Nephron progenitor cell (in vitro differentiated cells): ENCODE results near the gene CA7.

Experiments
- DNase-seq: peaks from one replicate; pipeline ENCODE4 v3.0.0; 2021
- H3K27ac Mint-ChIP-seq: 2 replicates; pipeline ENCODE4 v1.8.0; 2021; ENCODE audit warnings: mild to moderate bottlenecking, moderate library complexity, mixed read lengths
- H3K27me3 Mint-ChIP-seq: 2 replicates; pipeline ENCODE4 v1.8.0; 2021; ENCODE audit warnings: mild to moderate bottlenecking, low read depth, mixed read lengths; ENCODE audit not compliant: poor library complexity
- H3K36me3 Mint-ChIP-seq: 2 replicates; pipeline ENCODE4 v1.8.0; 2021; ENCODE audit warnings: low read depth, mixed read lengths
- H3K4me1 Mint-ChIP-seq: 2 replicates; pipeline ENCODE4 v1.8.0; 2021; ENCODE audit warnings: mixed read lengths
- H3K4me3 Mint-ChIP-seq: 2 replicates; pipeline ENCODE4 v1.8.0; 2021; ENCODE audit warnings: mild to moderate bottlenecking, moderate library complexity, mixed read lengths
- H3K9me3 Mint-ChIP-seq: 2 replicates; pipeline ENCODE4 v1.8.0; 2021; ENCODE audit warnings: mild to moderate bottlenecking, moderate library complexity, mixed read lengths
- CTCF ChIP-seq: fragments of 200-600 bp; sonication (generic); IDR thresholded peaks from 2 replicates; pipeline ENCODE4 v1.5.0; 2021; ENCODE audit warnings: antibody characterized with exemption

The CA7 gene

DNA sequence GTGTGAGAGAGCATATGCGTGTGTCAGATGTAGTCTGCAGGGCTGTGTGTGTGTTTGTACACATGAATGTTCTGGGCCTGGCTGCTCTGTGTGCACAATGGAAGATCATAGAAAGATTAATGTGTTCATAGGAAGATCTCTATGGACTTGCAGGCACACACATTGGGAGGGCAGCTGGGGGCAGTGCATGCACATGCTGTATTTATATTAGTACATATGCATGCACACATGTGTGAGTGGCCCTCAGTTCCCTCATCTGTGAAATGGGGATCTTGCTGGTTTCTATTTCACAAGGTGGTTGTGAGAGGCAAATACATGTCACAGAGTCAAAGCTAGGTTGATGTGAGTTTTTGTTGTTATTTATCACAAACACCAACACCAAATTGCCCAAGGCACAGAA, 2.1 kb downstream of the CA7 start:
- no peaks in the 10 kb centered on the region for H3K36me3 Mint-ChIP-seq
- H3K27ac Mint-ChIP-seq, result no peak overlapping the region
- H3K27me3 Mint-ChIP-seq, result peaks cover 74% of the 10 kb centered on the region
- no peaks in the 10 kb centered on the region for H3K9me3 Mint-ChIP-seq
- no peak for DNase-seq
- H3K4me1 Mint-ChIP-seq, result peaks cover 5% of the 10 kb centered on the region
- no peak overlapping the region for H3K4me3 Mint-ChIP-seq
- no peak for TF ChIP-seq CTCF

DNA sequence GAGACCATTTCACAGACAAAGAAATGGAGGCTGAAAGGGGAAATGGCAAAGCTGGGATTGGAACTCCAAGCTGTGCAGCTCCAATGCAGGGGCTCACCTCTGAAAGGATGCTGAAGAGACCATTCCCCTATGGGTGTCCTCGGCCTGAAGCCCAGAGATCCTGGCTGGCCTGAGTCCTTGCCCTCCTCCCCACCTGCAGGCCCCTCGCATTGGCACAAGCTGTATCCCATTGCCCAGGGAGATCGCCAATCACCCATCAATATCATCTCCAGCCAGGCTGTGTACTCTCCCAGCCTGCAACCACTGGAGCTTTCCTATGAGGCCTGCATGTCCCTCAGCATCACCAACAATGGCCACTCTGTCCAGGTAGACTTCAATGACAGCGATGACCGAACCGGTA, 2.6 kb downstream of the CA7 start:
- no peaks in the 10 kb centered on the region for H3K36me3 Mint-ChIP-seq
- H3K4me3 Mint-ChIP-seq, result no peak overlapping the region
- H3K9me3 Mint-ChIP-seq, result no peaks in the 10 kb centered on the region
- no peak for TF ChIP-seq CTCF
- H3K27ac Mint-ChIP-seq, result no peak overlapping the region
- DNase-seq, result no peak
- peaks cover 73% of the 10 kb centered on the region for H3K27me3 Mint-ChIP-seq
- H3K4me1 Mint-ChIP-seq, result peaks cover 5% of the 10 kb centered on the region

GRCh38 chr16:66847533-66848067, 3.4 kb downstream of the CA7 start:
- no peaks in the 10 kb centered on the region for H3K9me3 Mint-ChIP-seq
- H3K4me1 Mint-ChIP-seq, result peaks cover 5% of the 10 kb centered on the region
- no peak overlapping the region for H3K27ac Mint-ChIP-seq
- no peak overlapping the region for H3K4me3 Mint-ChIP-seq
- peaks cover 65% of the 10 kb centered on the region for H3K27me3 Mint-ChIP-seq
- no peak for TF ChIP-seq CTCF
- H3K36me3 Mint-ChIP-seq, result no peaks in the 10 kb centered on the region
- DNase-seq, result no peak

- Mint-ChIP-seq H3K27ac (no peak overlapping the region), H3K27me3 (peaks cover 59% of the 10 kb centered on the region), H3K9me3 (no peaks in the 10 kb centered on the region), H3K4me1 (peaks cover 5% of the 10 kb centered on the region), H3K4me3 (no peak overlapping the region), H3K36me3 (no peaks in the 10 kb centered on the region)
- DNase-seq, result no peak
- no peak for TF ChIP-seq CTCF
Observed at GRCh38 chr16:66848172-66848571, 4.0 kb downstream of the CA7 start.

GRCh38 chr16:66849021-66849420, 4.8 kb downstream of the CA7 start:
- Mint-ChIP-seq H3K9me3 (no peaks in the 10 kb centered on the region), H3K4me3 (no peak overlapping the region), H3K4me1 (peaks cover 5% of the 10 kb centered on the region), H3K27ac (no peak overlapping the region), H3K27me3 (peaks cover 51% of the 10 kb centered on the region), H3K36me3 (no peaks in the 10 kb centered on the region)
- no peak for TF ChIP-seq CTCF
- no peak for DNase-seq

DNA sequence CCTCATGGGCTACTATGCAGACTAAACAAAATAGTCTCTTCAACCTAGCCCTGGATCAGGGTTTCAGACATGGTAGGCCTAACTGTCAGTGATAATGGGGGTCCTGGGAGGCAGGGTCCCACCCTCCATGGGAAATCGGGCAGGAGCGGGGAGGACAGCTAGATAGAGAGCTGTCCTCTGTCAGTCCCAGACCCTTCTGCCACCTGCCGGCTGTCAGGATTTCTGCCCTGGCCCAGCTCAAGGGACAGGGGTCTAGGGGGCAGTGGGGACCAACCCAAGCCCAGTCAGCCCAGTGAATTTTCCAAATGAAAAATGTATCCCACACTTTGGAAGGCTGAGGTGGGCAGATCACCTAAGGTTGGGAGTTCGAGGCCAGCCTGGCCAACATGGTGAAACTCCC, 5.3 kb downstream of the CA7 start:
- no peaks in the 10 kb centered on the region for H3K36me3 Mint-ChIP-seq
- no peaks in the 10 kb centered on the region for H3K9me3 Mint-ChIP-seq
- no peak for DNase-seq
- H3K27me3 Mint-ChIP-seq, result peaks cover 47% of the 10 kb centered on the region
- H3K4me3 Mint-ChIP-seq, result no peak overlapping the region
- no peak for TF ChIP-seq CTCF
- H3K27ac Mint-ChIP-seq, result no peak overlapping the region
- peaks cover 5% of the 10 kb centered on the region for H3K4me1 Mint-ChIP-seq
